HG02981 (cell line): ENCODE measurements around the gene CNNM4.

ENCODE experiments used
- ATAC-seq: cut with Tn5 transposase; IDR thresholded peaks from one replicate; pipeline ENCODE4 v1.9.1; 2021; ENCODE audit warnings: mild to moderate bottlenecking, moderate library complexity; ENCODE audit not compliant: unreplicated experiment

Gene CNNM4

DNA sequence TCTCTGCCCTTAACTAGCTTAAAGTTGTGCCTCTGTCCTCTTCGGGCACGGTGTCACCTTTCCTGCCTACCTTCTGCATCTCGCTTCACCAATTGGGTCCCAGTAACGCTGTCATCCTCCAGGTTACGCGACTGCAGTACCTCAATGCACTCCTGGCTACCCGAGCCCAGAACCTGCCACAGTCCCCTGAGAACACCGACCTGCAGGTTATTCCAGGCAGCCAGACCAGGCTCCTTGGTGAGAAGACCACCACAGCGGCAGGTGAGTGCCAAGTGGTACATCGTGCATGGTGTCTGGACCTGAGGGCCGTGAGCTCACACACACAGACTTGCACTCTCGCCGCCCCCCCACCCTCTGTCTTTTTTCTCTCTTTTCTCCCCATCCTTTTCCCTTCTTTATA, 68.2 kb downstream of the CNNM4 start:
- ATAC-seq = no peak

DNA sequence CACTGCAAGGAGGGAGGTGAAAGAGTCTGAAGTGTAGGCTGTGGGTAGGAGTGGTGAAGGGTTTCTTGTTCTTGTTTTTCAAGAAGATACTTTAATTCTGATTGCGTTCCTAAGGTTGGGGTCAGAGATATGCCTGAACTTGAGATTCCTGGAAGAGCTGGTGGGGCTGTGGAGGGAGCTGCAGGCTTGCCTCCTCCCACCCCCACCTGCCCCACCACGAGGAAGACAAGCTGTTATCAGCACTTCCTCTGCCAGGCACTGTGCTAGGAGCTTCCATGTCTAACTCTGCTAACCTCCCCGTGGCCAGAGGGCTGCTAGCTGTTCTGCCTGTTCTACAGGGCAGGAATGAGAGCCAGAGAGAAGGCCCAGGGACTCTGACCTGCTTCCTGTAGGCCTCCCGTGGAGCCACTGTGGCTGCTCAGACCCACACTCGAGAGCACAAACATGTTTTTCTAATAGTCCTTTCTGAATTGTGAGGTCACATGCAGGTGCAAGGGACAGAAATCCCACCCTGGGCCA, 69.4 kb downstream of the CNNM4 start:
- ATAC-seq = no peak

DNA sequence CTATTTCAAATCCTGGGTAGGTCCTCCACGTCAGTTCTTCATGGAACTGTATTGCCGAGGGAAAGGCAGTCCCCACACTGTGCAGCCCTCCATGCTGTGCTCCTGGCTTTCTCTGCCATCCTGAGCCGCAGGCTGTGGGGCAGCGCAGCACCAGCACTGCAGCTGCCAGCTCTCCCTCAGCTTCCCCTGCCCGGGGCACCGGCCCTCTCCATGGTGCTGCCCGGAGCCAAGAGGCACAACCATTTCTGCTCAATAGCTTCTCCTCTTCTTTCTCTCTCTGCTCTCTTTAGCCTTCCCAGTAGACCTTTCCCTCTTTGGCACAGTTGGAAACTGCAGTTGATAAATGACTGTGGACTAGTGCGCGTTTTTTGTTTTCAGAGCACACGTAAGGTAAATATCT, 71.0 kb downstream of the CNNM4 start:
- ATAC-seq = no peak

DNA sequence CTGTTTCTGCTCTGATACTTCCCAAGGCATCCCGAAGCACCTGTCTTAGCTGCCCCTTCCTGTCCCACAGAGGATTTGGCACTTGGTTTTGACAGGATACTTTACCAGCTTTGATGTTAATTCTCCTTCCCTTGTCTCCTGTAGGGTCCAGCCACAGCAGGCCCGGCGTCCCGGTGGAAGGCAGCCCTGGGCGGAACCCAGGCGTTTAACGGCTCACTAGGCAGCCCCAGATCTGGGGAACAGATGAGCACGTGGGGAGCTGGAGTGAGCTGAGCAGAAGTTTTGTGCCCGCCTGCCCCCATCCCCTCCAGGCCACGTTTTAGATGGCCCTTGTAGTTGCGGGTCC, 71.7 kb downstream of the CNNM4 start:
- no peak for ATAC-seq

DNA sequence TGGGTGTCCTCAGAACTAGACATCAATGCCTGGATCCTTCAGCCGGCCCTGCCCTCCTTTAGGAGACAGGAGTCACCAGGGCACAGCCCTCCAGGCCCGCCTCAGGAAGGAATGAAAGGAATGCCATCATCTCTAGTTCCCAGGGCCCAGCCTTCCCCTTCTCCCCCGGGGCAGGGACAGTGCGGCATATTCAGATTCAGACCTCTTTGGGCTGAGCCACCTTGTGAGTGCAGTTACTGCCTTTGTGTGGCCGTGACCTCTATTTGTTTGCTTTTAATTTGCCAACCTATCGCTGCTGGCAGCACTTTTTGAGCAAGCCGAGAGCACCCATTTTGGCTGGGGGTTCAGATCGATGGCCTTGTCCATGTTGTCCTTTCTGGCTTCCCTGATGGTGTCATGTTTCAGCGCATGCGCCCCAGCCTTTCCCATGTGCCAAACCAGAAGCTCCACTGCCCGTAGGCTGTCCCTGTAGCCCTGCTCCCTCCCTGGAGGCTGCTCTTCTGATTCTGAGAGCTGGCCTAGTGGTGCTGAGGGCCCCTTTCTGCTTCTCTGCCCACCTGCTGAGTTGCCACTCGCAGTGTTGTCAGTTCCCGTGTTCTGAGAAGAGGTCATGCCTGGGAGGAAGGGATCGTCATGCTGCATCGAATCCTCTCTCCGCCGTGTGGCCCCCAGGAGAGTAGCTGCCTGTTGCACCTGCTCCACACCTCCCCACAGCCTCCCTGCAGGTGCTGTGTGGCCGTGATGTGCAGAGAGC, 72.2 kb downstream of the CNNM4 start:
- no peak for ATAC-seq

DNA sequence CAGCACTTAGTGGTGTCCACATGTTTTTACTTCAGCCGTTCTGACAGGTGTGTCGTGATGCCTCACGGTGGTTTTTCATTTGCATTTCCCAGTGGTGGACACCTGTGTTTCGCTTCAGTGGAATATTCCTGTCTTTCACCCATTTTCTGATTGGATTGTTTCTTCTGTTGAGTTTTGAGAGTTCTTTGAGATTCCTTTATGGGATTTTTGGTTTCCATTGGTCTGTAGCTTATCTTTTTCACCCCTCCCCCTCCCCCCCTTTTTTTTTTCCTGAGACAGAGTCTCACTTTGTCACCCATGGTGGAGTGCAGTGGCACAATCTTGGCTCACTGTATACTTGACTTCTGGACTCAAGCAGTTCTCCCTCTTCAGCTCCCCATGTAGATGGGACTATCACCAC, 75.1 kb downstream of the CNNM4 start:
- ATAC-seq = no peak

DNA sequence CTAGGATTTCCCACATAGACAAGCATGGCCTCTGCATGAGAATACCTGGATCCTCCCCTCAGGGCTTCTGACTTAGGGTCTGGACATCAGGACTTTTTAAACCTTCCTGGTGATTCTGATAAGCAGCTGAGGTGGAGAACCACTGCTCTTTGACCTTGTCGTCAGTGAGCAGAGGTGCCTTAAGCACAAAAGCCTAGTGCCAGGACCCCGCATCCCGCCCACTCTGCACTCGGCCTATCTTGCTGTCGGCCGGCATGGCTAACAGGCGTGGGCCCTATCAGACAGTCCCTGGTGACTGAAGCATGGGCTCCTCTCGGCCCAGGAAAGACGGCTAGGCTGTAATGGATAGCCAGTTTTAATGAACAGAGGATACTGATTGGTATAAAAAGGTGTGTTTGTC, 76.9 kb downstream of the CNNM4 start:
- ATAC-seq = no peak

DNA sequence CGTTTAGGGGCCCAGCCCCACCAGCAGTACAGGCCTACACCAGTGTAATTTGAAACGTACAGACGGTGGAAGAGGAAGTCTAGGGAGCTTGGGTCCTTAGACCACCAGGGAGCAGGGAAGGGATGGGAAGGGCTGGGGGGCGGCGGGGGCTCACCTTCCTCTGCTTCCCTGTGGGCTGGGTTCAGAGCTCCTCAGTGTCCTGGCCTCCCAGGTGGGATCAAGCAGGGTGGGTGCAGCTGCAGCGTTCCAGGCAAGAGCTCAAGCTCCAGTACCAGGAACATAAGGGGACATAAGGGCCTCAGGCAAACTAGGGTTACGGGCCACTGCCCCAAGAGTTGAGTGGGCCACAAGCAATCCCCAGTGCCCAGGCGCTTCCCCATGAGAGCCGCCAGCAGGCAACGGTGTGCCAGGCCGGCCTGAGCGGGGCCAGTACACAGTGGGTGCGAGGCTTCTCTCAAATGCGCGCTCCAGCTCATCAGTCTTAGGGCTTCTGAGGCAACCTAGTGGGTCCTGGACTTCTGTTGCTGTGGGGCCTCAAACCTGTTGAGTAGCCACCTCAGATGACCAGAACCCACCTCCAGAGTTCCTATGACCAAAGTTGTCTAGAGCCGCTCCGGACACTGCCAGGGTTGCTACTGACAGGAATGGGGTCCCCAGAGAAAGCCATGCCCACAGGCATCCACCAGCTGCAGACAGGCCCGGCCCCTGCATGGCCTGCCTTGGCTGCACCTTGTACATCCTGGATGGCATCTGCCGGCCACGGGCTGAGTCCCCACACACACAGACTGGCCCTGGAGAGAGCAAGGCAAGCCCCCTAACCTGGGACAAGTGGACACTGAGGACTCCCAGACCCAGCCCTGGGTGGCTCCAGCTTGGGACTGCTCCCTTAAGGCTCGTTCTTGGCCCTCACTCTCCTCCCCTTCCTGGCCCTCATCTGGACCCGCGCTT, 77.9 kb downstream of the CNNM4 start:
- no peak for ATAC-seq

DNA sequence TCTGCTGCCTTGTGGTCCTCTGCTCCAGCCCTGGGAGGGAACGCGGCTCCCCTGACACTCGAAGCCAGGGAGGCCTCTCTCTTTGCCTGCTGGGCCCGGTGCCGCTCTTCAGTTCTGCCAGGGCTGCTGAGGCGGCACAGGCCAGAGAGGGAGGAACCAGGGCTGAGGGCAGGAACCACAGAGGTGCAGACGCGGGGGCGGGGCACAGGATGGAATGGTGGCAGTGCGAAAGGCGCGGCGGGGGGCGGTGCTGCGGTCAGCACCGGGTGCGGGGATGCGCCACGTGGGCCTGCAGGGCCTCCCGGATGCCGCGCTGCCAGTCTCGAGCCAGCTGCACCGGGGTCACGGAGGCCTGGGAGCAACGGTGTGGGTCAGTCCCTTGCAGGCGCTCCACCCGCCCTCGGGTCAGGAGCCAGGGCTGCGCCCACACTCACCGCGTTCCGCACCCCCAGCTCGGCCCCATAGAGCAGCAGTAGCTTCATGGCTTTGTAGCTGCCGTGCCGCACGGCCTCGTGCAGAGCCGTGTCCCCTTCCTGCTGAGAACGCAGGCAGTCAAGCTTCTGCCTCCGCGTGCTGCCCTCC, 78.7 kb downstream of the CNNM4 start:
- no peak for ATAC-seq

DNA sequence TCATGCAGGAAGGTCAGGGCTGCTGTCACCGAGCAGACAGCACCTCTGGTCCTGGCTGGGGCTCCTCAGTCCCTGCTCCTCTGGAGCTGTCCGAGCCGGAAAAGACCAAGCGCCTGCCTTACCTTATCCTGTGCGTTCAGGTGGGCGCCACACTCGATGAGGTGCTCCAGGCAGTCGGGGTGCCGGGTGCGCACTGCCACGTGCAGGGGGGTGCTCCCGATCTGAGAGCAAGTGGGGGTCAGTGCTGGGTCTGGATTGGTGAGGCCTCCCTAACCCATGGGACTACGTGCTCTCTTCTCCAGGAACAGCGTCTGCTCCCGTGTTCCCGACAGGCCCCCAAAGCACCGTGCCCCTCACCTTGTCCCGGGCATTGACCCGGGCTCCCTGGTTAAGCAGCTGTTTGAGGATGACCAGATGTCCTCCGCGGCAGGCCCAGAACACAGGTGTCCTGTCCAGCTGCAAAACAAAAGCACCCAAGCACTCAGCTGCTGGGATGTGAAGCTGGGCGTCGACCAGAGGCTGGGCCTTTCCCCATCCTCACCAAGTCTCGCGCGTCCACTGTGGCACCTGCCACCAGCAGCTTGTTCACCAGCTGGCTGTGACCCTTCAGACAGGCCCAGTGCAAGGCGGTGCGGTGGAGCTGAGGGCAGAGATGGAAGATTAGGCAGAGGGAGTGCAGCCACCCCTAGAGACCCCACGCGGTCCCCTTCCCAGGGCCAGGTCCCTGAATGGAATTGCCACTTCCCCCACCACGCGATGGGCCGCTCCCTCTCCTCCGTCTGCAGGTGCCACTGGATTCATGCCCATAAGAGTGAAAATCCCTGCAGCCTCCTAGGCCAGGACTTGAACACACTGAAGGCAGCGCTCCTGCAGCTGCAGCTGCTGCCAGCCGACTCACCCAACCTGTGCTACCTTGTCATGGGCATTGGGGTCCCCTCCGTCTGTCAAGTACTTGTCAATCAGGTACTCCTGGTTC, 79.5 kb downstream of the CNNM4 start:
- no peak for ATAC-seq

DNA sequence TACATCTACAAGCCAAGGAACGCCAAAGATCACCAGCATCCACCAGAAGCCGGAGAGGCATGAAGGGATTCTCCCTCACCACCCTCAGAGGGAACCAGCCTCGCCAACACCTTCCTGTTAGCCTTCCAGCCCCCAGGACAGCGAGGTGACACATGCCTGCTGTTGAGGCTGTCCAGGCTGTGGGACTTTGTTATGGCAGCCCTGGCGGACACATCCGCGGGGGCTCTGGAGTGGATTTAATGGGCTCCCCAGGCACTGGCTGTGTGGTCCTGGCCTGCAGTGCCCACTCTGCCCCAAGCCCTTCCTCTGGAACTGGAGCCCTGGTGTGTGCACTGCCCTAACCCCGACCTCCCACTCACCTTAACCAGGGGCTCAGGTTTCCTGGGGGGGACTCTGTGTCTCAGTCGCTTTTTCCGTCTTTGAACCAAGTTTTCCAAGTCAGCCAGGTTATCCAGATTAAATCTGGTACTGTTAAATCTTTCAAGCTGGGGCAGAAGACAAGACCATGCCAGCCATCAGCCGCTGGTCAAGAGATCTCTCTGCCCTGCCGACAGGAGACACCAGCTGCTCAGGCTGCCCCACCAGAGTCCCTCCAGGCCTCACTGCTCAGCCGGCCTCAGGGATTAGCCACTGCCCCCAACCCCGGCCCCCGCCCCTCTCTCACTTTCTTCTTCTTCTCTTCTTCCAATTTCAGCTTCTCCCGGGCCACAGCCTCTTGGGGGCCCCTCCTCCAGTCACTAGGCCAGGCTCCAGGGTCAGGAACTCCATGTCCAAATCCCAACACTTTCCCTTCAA, 81.2 kb downstream of the CNNM4 start:
- ATAC-seq = no peak

DNA sequence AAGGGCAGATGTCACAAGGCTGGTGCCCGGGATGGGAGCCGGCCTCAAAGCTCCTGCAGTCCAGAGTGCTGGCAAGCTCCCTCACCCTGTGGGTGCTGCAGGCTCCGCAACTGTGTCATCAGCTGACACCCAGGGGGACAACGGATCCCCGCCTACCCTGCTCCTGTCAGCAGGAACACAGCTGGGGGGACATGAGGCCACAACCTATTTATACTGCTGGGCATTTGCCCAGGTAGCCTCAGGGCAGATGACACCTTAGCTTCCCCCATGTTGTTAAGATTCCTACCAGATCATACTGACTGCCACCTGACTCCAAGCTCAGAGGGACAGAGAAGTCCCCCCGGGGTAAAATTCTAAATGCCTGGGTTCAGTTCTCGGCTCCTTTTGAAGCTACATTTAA, 81.9 kb downstream of the CNNM4 start:
- ATAC-seq = no peak

DNA sequence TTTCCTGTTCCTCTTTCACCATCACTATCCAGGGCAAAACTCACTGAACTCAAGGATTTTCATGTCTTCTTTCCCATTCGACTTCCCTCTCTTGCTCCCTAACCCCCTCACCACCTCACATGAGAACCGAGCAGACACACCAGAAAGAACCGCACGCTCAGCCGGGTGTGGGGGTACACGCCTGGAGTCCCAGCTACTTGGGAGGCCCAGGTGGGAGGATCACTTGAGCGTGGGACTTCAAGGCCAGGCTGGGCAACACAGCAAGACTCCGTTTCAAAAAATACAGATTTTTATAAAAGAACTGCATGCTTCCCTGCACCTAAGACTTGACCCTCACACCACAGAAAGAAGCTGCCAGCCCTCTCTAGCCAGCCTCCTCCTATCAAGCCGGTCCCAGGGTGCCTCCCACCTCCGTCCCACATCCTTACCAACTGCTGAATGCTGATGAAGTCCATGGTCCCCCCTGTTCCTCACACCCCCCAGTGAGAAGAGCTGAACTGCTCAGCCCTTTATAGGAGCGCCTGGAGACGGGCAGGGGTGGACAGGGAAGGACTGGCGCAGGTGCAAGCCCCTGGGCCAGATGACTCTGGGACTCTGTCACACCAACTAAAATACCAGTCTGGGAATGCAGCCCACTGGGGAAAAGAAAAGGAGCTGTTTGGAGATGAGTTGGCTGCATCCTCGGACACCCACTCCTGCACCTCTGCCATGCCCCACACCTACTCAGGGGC, 83.0 kb downstream of the CNNM4 start, which contains the start of gene ANKRD23:
TSS of gene ANKRD23 (minus strand) at position 484 of the 731 bp plus-strand sequence. CDS start at position 455, 29 bp downstream.
- ATAC-seq = no peak

DNA sequence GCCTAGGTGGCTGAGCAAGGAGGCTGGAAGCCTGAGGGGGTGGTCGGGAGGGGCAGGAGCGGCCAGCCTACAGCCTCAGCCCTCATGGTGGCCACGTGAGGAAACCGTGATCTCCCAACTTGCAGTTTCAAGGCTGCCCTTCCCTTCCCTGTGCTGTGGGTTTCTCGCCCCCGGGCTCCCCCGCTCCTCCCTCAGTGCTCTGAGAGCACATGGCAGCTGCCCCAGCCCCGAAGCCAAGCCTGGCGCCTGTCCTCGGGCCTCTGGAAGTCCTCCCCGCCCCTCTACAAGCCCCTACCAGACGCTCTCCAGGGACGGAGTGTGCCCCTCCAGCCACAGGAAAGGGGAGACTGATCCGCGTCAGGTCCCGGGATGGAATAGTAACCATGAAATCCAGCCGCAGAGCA, 83.7 kb downstream of the CNNM4 start:
- ATAC-seq = no peak

DNA sequence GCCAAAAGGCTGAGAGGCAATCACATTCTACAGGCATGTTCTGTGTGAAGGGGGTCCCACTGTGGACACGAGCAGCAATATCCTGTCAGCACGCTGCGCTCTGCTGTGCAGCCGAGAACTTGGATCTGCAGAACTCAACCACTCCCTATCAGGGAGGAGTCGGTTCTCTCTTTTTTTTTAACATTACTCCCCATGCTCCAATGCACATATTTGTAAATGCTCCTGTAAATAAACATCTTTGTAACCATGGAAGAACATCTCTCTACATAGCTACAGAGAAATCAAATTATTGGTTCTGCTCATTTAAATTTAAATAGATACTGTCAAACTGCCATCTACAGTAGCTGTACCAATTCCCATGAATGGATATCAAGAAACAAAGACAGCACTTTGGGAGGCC, 86.1 kb downstream of the CNNM4 start:
- no peak for ATAC-seq

DNA sequence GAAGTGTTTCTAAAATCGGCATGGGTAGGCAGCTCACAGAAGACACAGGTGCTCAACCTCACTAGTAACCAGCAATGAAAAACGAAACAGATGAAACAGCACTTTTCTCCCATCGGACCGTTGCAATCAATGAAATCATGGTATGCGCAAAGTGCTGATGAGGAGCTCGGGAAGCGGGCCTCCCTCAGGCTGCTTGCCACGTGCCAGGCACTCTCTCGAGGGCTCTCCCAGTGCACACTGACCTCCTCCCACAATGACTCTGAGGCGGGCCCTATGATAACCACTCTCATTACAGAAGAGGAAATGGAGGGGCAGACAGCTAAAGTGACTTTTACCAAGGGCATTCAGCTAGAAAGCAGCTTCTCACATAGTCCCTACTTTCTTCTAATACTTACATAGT, 86.9 kb downstream of the CNNM4 start:
- ATAC-seq = no peak

DNA sequence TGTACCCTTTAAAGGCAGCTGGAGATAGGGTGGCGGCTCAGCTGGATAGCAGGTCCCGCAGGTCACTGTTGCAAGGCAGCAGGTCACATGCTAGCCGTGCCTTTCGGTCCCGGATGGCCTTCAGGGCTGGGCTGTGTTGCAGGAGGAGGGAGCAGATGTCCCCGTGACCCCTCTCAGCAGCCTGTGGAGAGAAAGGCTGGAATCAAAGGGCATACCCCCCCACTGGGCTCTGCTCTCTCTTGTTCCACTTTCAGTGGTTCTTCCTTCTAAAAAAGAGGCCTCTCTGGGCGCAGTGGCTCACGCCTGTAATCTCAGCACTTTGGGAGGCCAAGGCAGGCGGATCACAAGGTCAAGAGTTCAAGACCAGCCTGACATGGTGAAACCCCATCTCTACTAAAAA, 87.6 kb downstream of the CNNM4 start:
- ATAC-seq = no peak

DNA sequence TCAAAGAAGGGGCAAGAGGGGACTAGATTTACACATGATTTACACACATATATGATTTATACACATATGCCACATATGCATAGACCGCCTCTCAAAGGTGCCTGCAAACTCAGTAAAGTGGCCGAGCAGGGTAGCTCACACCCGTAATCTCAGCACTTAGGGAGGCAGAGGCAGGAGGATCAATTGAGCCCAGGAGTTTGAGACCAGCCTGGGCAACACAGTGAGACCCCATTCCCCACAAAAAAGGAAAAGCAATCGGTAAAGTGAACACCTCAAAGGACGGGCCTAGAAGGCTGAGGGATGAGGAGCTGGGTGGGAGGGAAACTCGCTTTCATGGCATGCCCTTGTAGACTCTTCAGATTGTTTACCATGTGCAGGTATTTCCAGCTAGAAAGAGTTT, 92.0 kb downstream of the CNNM4 start:
- ATAC-seq = no peak

DNA sequence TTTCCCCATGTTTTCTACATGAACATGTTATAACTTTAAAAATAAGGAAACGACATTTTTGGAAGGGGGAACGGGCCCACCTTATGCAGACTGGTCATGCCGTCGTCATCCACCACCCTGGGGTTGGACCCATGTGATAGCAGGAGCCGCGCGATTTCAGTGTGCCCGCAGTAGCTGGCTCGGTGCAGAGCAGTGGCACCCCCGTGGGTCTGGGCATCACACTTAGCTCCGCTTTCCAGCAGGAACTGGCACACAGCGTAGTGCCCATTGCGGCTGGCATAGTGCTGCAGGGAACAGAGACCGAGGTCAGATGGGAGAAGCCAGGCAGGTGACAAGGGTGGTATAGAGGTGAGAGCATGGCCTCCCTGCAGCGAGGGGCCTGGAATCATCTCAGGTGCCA, 92.6 kb downstream of the CNNM4 start:
- ATAC-seq = no peak
